ENCODE measurements around the gene PLD3. TPM values are rescaled to one million over a fixed set of nuclear protein-coding genes. Genes with fewer than 3 reads are reported as not detected.

Gene PLD3
- total RNA-seq, 2 experiments from 2014 or later = 109 to 114 TPM

DNA sequence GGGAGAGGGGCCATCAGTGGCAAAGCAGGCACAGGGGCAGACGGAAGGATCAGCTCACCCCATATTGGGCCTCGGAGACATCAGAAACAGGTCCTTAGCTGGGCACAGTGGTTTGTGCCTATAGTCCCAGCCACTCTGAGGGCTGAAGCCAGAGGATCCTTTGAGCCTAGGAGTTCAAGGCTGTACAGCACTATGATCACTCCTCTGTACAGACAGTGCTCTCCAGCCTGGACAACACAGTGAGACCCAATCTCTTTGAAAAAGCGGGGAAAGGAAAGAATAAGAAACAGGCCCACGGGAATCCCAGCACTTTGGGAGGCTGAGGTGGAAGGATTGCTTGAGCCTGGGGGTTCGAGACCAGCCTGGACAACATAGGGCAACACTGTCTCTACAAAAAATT is 71.3 kb downstream of the PLD3 start:
- intact Hi-C loops (cut with micrococcal nuclease; ENCODE audit: unreplicated experiment) = loop anchor here (1.0 to 10.0 kb wide), 3 partner anchors 25 to 135 kb away; partner anchors contain the start of genes AKT2, BLVRB and SERTAD3

DNA sequence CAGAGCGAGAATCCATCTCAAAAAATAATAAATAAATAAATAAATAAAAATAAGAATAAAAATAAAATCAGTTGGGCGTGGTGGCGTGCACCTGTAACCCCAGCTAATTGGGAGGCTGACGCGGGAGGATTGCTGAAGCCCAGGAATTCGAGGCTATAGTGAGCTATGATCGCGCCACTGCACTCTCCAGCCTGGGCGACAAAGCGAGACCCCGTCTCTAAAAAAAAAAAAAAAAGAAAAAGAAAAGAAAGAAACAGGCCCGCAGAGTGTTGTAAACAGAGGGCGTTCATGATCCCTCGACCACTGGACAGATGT is 71.9 kb downstream of the PLD3 start:
- peak overlapping the region; percentile 59; the same call in 1 of the 2 replicates for H2AFZ ChIP-seq (ENCODE audit: low read length)
- no TSS peak for BruUV-seq (replicated peaks)

More for the DNA sequence above, 71.3 kb downstream of the PLD3 start:
- TF ChIP-seq, protein P1, sequence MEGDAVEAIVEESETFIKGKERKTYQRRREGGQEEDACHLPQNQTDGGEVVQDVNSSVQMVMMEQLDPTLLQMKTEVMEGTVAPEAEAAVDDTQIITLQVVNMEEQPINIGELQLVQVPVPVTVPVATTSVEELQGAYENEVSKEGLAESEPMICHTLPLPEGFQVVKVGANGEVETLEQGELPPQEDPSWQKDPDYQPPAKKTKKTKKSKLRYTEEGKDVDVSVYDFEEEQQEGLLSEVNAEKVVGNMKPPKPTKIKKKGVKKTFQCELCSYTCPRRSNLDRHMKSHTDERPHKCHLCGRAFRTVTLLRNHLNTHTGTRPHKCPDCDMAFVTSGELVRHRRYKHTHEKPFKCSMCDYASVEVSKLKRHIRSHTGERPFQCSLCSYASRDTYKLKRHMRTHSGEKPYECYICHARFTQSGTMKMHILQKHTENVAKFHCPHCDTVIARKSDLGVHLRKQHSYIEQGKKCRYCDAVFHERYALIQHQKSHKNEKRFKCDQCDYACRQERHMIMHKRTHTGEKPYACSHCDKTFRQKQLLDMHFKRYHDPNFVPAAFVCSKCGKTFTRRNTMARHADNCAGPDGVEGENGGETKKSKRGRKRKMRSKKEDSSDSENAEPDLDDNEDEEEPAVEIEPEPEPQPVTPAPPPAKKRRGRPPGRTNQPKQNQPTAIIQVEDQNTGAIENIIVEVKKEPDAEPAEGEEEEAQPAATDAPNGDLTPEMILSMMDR (conservative IDR thresholded peaks at IDR 0.05; ENCODE audit: low read length) = no peak
- no peak for TF ChIP-seq EZH2phosphoT487 (IDR thresholded peaks at IDR 0.05; ENCODE audit: borderline replicate concordance, low read depth, low read length)
- CTCF ChIA-PET (ENCODE audit: unreplicated experiment) = interaction anchor here (0.5 to 1.2 kb wide), 2 partner anchors 9 to 39 kb away, joined by 3 to 10 read pairs; no protein-coding TSS in a partner anchor
- Histone ChIP-seq H3K79me2 (ENCODE audit: insufficient read depth, low read depth, low read length) (peaks cover 9% of the 10 kb centered on the region; the same call in 1 of the 2 replicates), H3K9me2 (ENCODE audit: insufficient read depth, low read length) (no peaks in the 10 kb centered on the region), H3K9me3 (ENCODE audit: low read length) (no peaks in the 10 kb centered on the region), H4K20me1 (ENCODE audit: insufficient read depth, low read length) (no peaks in the 10 kb centered on the region), H3K27ac (ENCODE audit: low read depth, low read length, poor library complexity, severe bottlenecking) (no peak overlapping the region), H3K36me3 (ENCODE audit: insufficient read depth, low read length) (peaks cover 10% of the 10 kb centered on the region; the same call in 1 of the 2 replicates), H2AFZ (ENCODE audit: low read length) (no peak overlapping the region), H3K4me1 (ENCODE audit: insufficient read depth, low read length, poor library complexity, severe bottlenecking) (peaks cover 31% of the 10 kb centered on the region), H3K4me2 (ENCODE audit: low read length) (no peak overlapping the region), H3K4me3 (ENCODE audit: low read depth, low read length, poor library complexity, severe bottlenecking) (no peak overlapping the region)
- POLR2A ChIA-PET = interaction anchor here (0.7 to 1.5 kb wide), 4 partner anchors 8 to 63 kb away, joined by 3 to 6 read pairs (median 4); no protein-coding TSS in a partner anchor
- no peak for DNase-seq (ENCODE audit: low spot score)
- BruUV-seq (replicated peaks) = no TSS peak

More for the DNA sequence above, 71.9 kb downstream of the PLD3 start:
- Histone ChIP-seq H3K9me3 (ENCODE audit: low read length) (no peaks in the 10 kb centered on the region), H3K4me1 (ENCODE audit: insufficient read depth, low read length, poor library complexity, severe bottlenecking) (peaks cover 31% of the 10 kb centered on the region), H4K20me1 (ENCODE audit: insufficient read depth, low read length) (no peaks in the 10 kb centered on the region), H3K4me3 (ENCODE audit: low read depth, low read length, poor library complexity, severe bottlenecking) (peak overlapping the region; percentile 69), H3K79me2 (ENCODE audit: insufficient read depth, low read depth, low read length) (peaks cover 11% of the 10 kb centered on the region; the same call in 1 of the 2 replicates), H3K36me3 (ENCODE audit: insufficient read depth, low read length) (peaks cover 10% of the 10 kb centered on the region; the same call in 1 of the 2 replicates), H3K4me2 (ENCODE audit: low read length) (peak overlapping the region; percentile 93), H3K27ac (ENCODE audit: low read depth, low read length, poor library complexity, severe bottlenecking) (no peak overlapping the region), H3K9me2 (ENCODE audit: insufficient read depth, low read length) (no peaks in the 10 kb centered on the region)
- POLR2A ChIA-PET = interaction anchor here (0.6 to 1.5 kb wide), 6 partner anchors 9 to 64 kb away, joined by 3 to 7 read pairs (median 4); no protein-coding TSS in a partner anchor
- DNase-seq (ENCODE audit: low spot score) = no peak
- intact Hi-C loops (cut with micrococcal nuclease; ENCODE audit: unreplicated experiment) = loop anchor here (1.0 to 10.0 kb wide), 3 partner anchors 24 to 136 kb away; partner anchors contain the start of genes AKT2, BLVRB and SERTAD3
- TF ChIP-seq EZH2phosphoT487 (IDR thresholded peaks at IDR 0.05; ENCODE audit: borderline replicate concordance, low read depth, low read length) = no peak
- TF ChIP-seq, protein P1 (conservative IDR thresholded peaks at IDR 0.05; ENCODE audit: low read length) = no peak
- CTCF ChIA-PET (ENCODE audit: unreplicated experiment) = interaction anchor here (0.5 to 1.2 kb wide), 2 partner anchors 10 to 38 kb away, joined by 3 to 10 read pairs; no protein-coding TSS in a partner anchor
